Smooth muscle cell (in vitro differentiated cells): ENCODE results near the gene RYR3. TPM values are rescaled to one million over a fixed set of nuclear protein-coding genes. Genes with fewer than 3 reads are reported as not detected.

Source experiments
- DNase-seq: peaks from one replicate; lab custom pipeline; 2025; ENCODE audit not compliant: unreplicated experiment; lab: John Stamatoyannopoulos, UW
- H2AFZ ChIP-seq: fragments of 200-600 bp; sonication (generic); 2 replicates; pipeline ENCODE4 v1.6.0; 2016; ENCODE audit warnings: antibody characterized with exemption, low read depth, mild to moderate bottlenecking
- H3F3A ChIP-seq: fragments of 200-600 bp; sonication (generic); 2 replicates; pipeline ENCODE4 v1.6.0; 2017; ENCODE audit warnings: antibody characterized with exemption, low read depth
- H3K27ac ChIP-seq: fragments of 200-600 bp; sonication (generic); 2 replicates; pipeline ENCODE4 v1.5.1; 2016; ENCODE audit warnings: low read depth, mild to moderate bottlenecking
- H3K27me3 ChIP-seq: fragments of 200-600 bp; sonication (generic); 2 replicates; pipeline ENCODE4 v1.6.1; 2016; ENCODE audit warnings: low read depth, mild to moderate bottlenecking
- H3K36me3 ChIP-seq: fragments of 200-600 bp; sonication (generic); 2 replicates; pipeline ENCODE4 v1.5.1; 2016; ENCODE audit warnings: low read depth
- H3K4me1 ChIP-seq: fragments of 200-600 bp; sonication (generic); 2 replicates; pipeline ENCODE4 v1.5.1; 2016; ENCODE audit warnings: low read depth
- H3K4me2 ChIP-seq: fragments of 200-600 bp; sonication (generic); 2 replicates; pipeline ENCODE4 v1.6.0; 2016; ENCODE audit warnings: mild to moderate bottlenecking
- H3K4me3 ChIP-seq: fragments of 200-600 bp; sonication (generic); 2 replicates; pipeline ENCODE4 v1.5.1; 2016; ENCODE audit warnings: mild to moderate bottlenecking
- H3K79me2 ChIP-seq: fragments of 200-600 bp; sonication (generic); 2 replicates; pipeline ENCODE4 v1.6.0; 2016; ENCODE audit warnings: low read depth, mild to moderate bottlenecking
- H3K9ac ChIP-seq: fragments of 200-600 bp; sonication (generic); 2 replicates; pipeline ENCODE4 v1.6.0; 2016; ENCODE audit warnings: low read depth
- H3K9me3 ChIP-seq: fragments of 200-600 bp; sonication (generic); replicated peaks from 2 replicates; pipeline ENCODE4 v1.5.1; 2016; ENCODE audit warnings: low read depth
- H4K20me1 ChIP-seq: fragments of 200-600 bp; sonication (generic); 2 replicates; pipeline ENCODE4 v1.6.0; 2016; ENCODE audit warnings: low read depth
- CTCF ChIP-seq: fragments of 200-600 bp; sonication (generic); IDR thresholded peaks from 2 replicates; pipeline ENCODE4 v1.5.1; 2017; ENCODE audit warnings: borderline replicate concordance, mild to moderate bottlenecking, antibody characterized with exemption; ENCODE audit not compliant: insufficient read depth, poor library complexity, severe bottlenecking
- WGBS: methylation state at CpG from one replicate; pipeline ENCODE4 v1.1.7; 2016; ENCODE audit warnings: low lambda C conversion rate; 5-methylcytosine and 5-hydroxymethylcytosine counted together
- polyA plus RNA-seq: library from polyadenylated mRNA; unstranded; fragments of >200 nt; fragmentation: Nextera tagmentation; extraction: Ambion mirVana; gene quantifications from 2 replicates; pipeline ENCODE4 v1.2.1, GENCODE V29; 2016
- total RNA-seq: library from RNA; depleted of rRNA; stranded (reverse); fragments of >200 nt; gene quantifications from 2 replicates; pipeline ENCODE4 v1.2.3, GENCODE V29; 2014

Gene RYR3
- total and polyA plus RNA-seq, 2 experiments from 2014 or later: 0.23 to 6.2 TPM

GRCh38 chr15:33894193-33894592 lies 583.4 kb downstream of the RYR3 start:
- no peak for TF ChIP-seq CTCF
- H3K36me3 ChIP-seq: no peaks in the 10 kb centered on the region
- H3K79me2 ChIP-seq: no peaks in the 10 kb centered on the region
- H3K4me3 ChIP-seq: no peak overlapping the region
- DNase-seq: no peak
- no peaks in the 10 kb centered on the region for H4K20me1 ChIP-seq
- no peak overlapping the region for H3K4me2 ChIP-seq
- no peaks in the 10 kb centered on the region for H3K9me3 ChIP-seq
- no peak overlapping the region for H3K27ac ChIP-seq
- no peak overlapping the region for H3K9ac ChIP-seq
- H3F3A ChIP-seq: no peaks in the 10 kb centered on the region
- H2AFZ ChIP-seq: no peak overlapping the region
- WGBS: 98% methylated on average over 6 of the region's 6 CpGs
- no peaks in the 10 kb centered on the region for H3K27me3 ChIP-seq
- no peaks in the 10 kb centered on the region for H3K4me1 ChIP-seq

GRCh38 chr15:33902043-33902442 lies 591.3 kb downstream of the RYR3 start:
- Histone ChIP-seq H3K4me1 (no peaks in the 10 kb centered on the region), H3K9ac (no peak overlapping the region), H3K4me2 (no peak overlapping the region), H3K4me3 (no peak overlapping the region), H4K20me1 (no peaks in the 10 kb centered on the region), H2AFZ (no peak overlapping the region), H3F3A (no peaks in the 10 kb centered on the region), H3K27me3 (no peaks in the 10 kb centered on the region), H3K36me3 (no peaks in the 10 kb centered on the region), H3K79me2 (no peaks in the 10 kb centered on the region), H3K9me3 (no peaks in the 10 kb centered on the region), H3K27ac (no peak overlapping the region)
- no peak for TF ChIP-seq CTCF
- no peak for DNase-seq
- 0% methylated on average over 1 of the region's 1 CpG for whole genome bisulfite sequencing

DNA sequence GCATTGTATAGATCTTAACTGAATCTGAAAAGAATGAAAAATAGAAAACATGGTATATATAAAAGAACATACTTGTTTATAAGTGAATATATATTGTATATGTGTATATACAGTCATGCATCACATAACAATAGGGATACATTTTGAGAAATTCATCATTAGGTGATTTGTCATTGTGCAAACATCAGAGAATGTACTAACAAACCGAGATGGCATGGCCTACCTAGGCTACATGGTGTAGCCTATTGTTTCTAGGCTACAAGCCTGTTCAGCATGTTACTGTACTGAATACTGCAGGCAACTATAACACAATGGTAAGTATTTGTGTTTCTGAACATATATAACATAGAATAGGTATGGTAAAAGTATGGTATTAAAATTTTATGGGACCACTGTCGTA lies 592.9 kb downstream of the RYR3 start:
- H3K4me2 ChIP-seq: no peak overlapping the region
- no peak overlapping the region for H3K9ac ChIP-seq
- H3K4me3 ChIP-seq: no peak overlapping the region
- H3K9me3 ChIP-seq: no peaks in the 10 kb centered on the region
- no peaks in the 10 kb centered on the region for H4K20me1 ChIP-seq
- H3K27ac ChIP-seq: no peak overlapping the region
- no peaks in the 10 kb centered on the region for H3K79me2 ChIP-seq
- H3K27me3 ChIP-seq: no peaks in the 10 kb centered on the region
- H3F3A ChIP-seq: no peaks in the 10 kb centered on the region
- no peak for DNase-seq
- TF ChIP-seq CTCF: no peak
- no peaks in the 10 kb centered on the region for H3K36me3 ChIP-seq
- no peak overlapping the region for H2AFZ ChIP-seq
- no peaks in the 10 kb centered on the region for H3K4me1 ChIP-seq
- 95% methylated on average over 2 of the region's 2 CpGs for WGBS

GRCh38 chr15:33907326-33907725 lies 596.6 kb downstream of the RYR3 start:
- Histone ChIP-seq H3K79me2 (no peaks in the 10 kb centered on the region), H3F3A (no peaks in the 10 kb centered on the region), H3K4me3 (no peak overlapping the region), H2AFZ (no peak overlapping the region), H4K20me1 (no peaks in the 10 kb centered on the region), H3K9me3 (no peaks in the 10 kb centered on the region), H3K4me2 (no peak overlapping the region), H3K4me1 (no peaks in the 10 kb centered on the region), H3K9ac (no peak overlapping the region), H3K27me3 (no peaks in the 10 kb centered on the region), H3K27ac (no peak overlapping the region), H3K36me3 (no peaks in the 10 kb centered on the region)
- DNase-seq: no peak
- TF ChIP-seq CTCF: no peak
